Stimulated activated CD4-positive, alpha-beta T cell treated with anti-CD3 and anti-CD28 coated beads, Interleukin-4, amount 100 ng/mL, for 48 hours (primary cell): ENCODE measurements around the gene PIK3C2G.
"Not testable (repeated sequence)": the region's sequence is repeated elsewhere in the genome, so short reads cannot be mapped to it uniquely, and the experiment has no call there.

Source experiments
- DNase-seq, 2 donors: peaks; one replicate each; pipeline ENCODE4 v3.0.0-alpha.2; 2020; ENCODE audit warnings: low read depth in 2 of 2

Gene PIK3C2G

GRCh38 chr12:18468246-18469075 is 207.1 kb downstream of the PIK3C2G start:
- no peak for DNase-seq

- DNase-seq: no peak
These were observed 208.9 kb downstream of the PIK3C2G start for GRCh38 chr12:18470251-18470650.

GRCh38 chr12:18472304-18472703 is 211.0 kb downstream of the PIK3C2G start:
- no peak for DNase-seq

GRCh38 chr12:18472806-18473205 is 211.5 kb downstream of the PIK3C2G start:
- DNase-seq: no peak

GRCh38 chr12:18476861-18477260 is 215.5 kb downstream of the PIK3C2G start:
- no peak for DNase-seq

- no peak for DNase-seq
These were observed 217.9 kb downstream of the PIK3C2G start for GRCh38 chr12:18479256-18479655.

GRCh38 chr12:18482601-18483120 is 221.3 kb downstream of the PIK3C2G start:
- DNase-seq: no peak

GRCh38 chr12:18483698-18484325 is 222.5 kb downstream of the PIK3C2G start:
- no peak for DNase-seq

- DNase-seq: no peak
These were observed 224.7 kb downstream of the PIK3C2G start for GRCh38 chr12:18486036-18486435.

- no peak for DNase-seq
These were observed 226.2 kb downstream of the PIK3C2G start for GRCh38 chr12:18487509-18487908.

- no peak for DNase-seq
These were observed 231.2 kb downstream of the PIK3C2G start for GRCh38 chr12:18492372-18493025.

- DNase-seq: no peak
These were observed 234.8 kb downstream of the PIK3C2G start for GRCh38 chr12:18496156-18496555.

- not testable (repeated sequence) for DNase-seq
These were observed 238.8 kb downstream of the PIK3C2G start for GRCh38 chr12:18500160-18500574.

GRCh38 chr12:18500736-18501135 is 239.4 kb downstream of the PIK3C2G start:
- DNase-seq: not testable (repeated sequence)

- no peak for DNase-seq
These were observed 241.2 kb downstream of the PIK3C2G start for GRCh38 chr12:18502422-18502968.

GRCh38 chr12:18521461-18521860 is 260.1 kb downstream of the PIK3C2G start:
- DNase-seq: no peak

- no peak for DNase-seq
These were observed 261.5 kb downstream of the PIK3C2G start for GRCh38 chr12:18522806-18523205.

GRCh38 chr12:18542497-18542896 is 281.2 kb downstream of the PIK3C2G start:
- not testable (repeated sequence) for DNase-seq

- no peak for DNase-seq
These were observed 285.1 kb downstream of the PIK3C2G start for GRCh38 chr12:18546399-18546798.

GRCh38 chr12:18549598-18549997 is 288.3 kb downstream of the PIK3C2G start:
- no peak for DNase-seq

- DNase-seq: no peak
These were observed 289.8 kb downstream of the PIK3C2G start for GRCh38 chr12:18551106-18551505.

- DNase-seq: no peak
These were observed 290.4 kb downstream of the PIK3C2G start for GRCh38 chr12:18551701-18552100.
